ENCODE measurements around the gene FADS2.
A peak's percentile ranks its signal among the peaks of the same experiment; 100 is the strongest.

FADS2 gene

DNA sequence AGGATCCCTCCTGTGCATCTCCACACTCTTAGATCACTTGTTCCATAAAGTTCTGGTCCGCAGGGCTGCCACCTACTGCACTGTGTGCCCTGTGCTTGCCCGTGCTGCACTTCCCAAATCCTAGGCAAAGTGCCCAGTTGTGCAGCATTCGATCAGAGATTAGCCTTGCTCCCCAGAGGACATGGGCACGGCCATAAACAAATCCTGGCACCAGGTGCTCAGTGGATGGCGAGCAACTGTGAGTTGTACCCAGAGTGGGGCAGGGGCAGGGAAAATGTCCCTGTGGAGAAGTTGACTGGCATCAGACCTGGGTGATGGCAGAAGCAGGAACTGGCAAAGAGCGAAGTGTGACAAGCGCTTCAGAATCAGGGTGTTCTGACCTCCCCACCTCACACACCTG, 4.7 kb downstream of the FADS2 start:
- Mint-ChIP-seq H3K27me3 (ENCODE audit: low read depth) (no peaks in the 10 kb centered on the region), H3K9me3 (no peaks in the 10 kb centered on the region), H3K27ac (peak overlapping the region; percentile 58 to 71 (median 66)), H3K4me3 (peak overlapping the region in 2 of 3 experiments; percentile 54 to 61), H3K4me1 (peaks cover 55% of the 10 kb centered on the region), H3K36me3 (ENCODE audit: low read depth) (peaks cover 15% of the 10 kb centered on the region)
- TF ChIP-seq, protein P1, sequence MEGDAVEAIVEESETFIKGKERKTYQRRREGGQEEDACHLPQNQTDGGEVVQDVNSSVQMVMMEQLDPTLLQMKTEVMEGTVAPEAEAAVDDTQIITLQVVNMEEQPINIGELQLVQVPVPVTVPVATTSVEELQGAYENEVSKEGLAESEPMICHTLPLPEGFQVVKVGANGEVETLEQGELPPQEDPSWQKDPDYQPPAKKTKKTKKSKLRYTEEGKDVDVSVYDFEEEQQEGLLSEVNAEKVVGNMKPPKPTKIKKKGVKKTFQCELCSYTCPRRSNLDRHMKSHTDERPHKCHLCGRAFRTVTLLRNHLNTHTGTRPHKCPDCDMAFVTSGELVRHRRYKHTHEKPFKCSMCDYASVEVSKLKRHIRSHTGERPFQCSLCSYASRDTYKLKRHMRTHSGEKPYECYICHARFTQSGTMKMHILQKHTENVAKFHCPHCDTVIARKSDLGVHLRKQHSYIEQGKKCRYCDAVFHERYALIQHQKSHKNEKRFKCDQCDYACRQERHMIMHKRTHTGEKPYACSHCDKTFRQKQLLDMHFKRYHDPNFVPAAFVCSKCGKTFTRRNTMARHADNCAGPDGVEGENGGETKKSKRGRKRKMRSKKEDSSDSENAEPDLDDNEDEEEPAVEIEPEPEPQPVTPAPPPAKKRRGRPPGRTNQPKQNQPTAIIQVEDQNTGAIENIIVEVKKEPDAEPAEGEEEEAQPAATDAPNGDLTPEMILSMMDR (IDR thresholded peaks at IDR 0.05; ENCODE audit: unreplicated experiment in 3 of 3): no peak

GRCh38 chr11:61833471-61833870, 5.4 kb downstream of the FADS2 start:
- TF ChIP-seq, protein P1 (IDR thresholded peaks at IDR 0.05; ENCODE audit: unreplicated experiment in 3 of 3): no peak
- Mint-ChIP-seq H3K27me3 (ENCODE audit: low read depth) (no peaks in the 10 kb centered on the region), H3K4me3 (no peak overlapping the region), H3K9me3 (no peaks in the 10 kb centered on the region), H3K4me1 (peaks cover 55% of the 10 kb centered on the region), H3K36me3 (ENCODE audit: low read depth) (peaks cover 21% of the 10 kb centered on the region), H3K27ac (peak overlapping the region; percentile 71 to 87 (median 82))

- TF ChIP-seq, protein P1 (IDR thresholded peaks at IDR 0.05; ENCODE audit: unreplicated experiment in 3 of 3): no peak
- no peak overlapping the region for H3K4me3 Mint-ChIP-seq
- peak overlapping the region; percentile 71 to 87 (median 82) for H3K27ac Mint-ChIP-seq
- peaks cover 25% of the 10 kb centered on the region for H3K36me3 Mint-ChIP-seq (ENCODE audit: low read depth)
- peaks cover 55% of the 10 kb centered on the region for H3K4me1 Mint-ChIP-seq
- no peaks in the 10 kb centered on the region for H3K27me3 Mint-ChIP-seq (ENCODE audit: low read depth)
- no peaks in the 10 kb centered on the region for H3K9me3 Mint-ChIP-seq
Observed at GRCh38 chr11:61833926-61834277, 5.8 kb downstream of the FADS2 start.

GRCh38 chr11:61834278-61835048, 6.4 kb downstream of the FADS2 start:
- Mint-ChIP-seq H3K9me3 (no peaks in the 10 kb centered on the region), H3K4me3 (no peak overlapping the region), H3K36me3 (ENCODE audit: low read depth) (peaks cover 31% of the 10 kb centered on the region), H3K27ac (peak overlapping the region; percentile 71 to 96 (median 82)), H3K4me1 (peaks cover 51% of the 10 kb centered on the region), H3K27me3 (ENCODE audit: low read depth) (no peaks in the 10 kb centered on the region)
- TF ChIP-seq, protein P1 (IDR thresholded peaks at IDR 0.05; ENCODE audit: unreplicated experiment in 3 of 3): no peak

- peaks cover 47% of the 10 kb centered on the region for H3K36me3 Mint-ChIP-seq (ENCODE audit: low read depth)
- no peaks in the 10 kb centered on the region for H3K27me3 Mint-ChIP-seq (ENCODE audit: low read depth)
- TF ChIP-seq, protein P1 (IDR thresholded peaks at IDR 0.05; ENCODE audit: unreplicated experiment in 3 of 3): no peak
- H3K9me3 Mint-ChIP-seq: no peaks in the 10 kb centered on the region
- H3K4me3 Mint-ChIP-seq: no peak overlapping the region
- peak overlapping the region in 2 of 3 experiments; percentile 38 to 54 for H3K27ac Mint-ChIP-seq
- H3K4me1 Mint-ChIP-seq: peaks cover 36% of the 10 kb centered on the region
Observed at GRCh38 chr11:61836193-61836592, 8.1 kb downstream of the FADS2 start.

Data from nephron (organoid).